Adrenal gland (tissue), 12 donors: ENCODE results near the gene EIF4E1B. TPM values are rescaled to one million over a fixed set of nuclear protein-coding genes. Genes with fewer than 3 reads are reported as not detected.

Experiments
- DNase-seq, 7 donors: peaks; one replicate each; pipeline ENCODE4 v3.0.0-alpha.2; 2019 to 2020
- H3K27ac ChIP-seq, 5 donors: fragments of 200-600 bp; sonication (generic) in 4 of 5; 1 replicate in 3 of 5; 2 replicates in 2 of 5; pipeline versions ENCODE4 v1.5.1 to v1.8.0; 2016 to 2020; ENCODE audit warnings: mild to moderate bottlenecking in 1 of 5
- H3K27me3 ChIP-seq: fragments of 200-600 bp; 2 replicates; pipeline ENCODE4 v1.8.0; 2021
- H3K36me3 ChIP-seq, 2 donors: fragments of 200-600 bp; replicated peaks in 1 of 2; 1 replicate in 1 of 2; 2 replicates in 1 of 2; pipeline versions ENCODE4 v1.5.1 to v1.8.0; 2018 to 2022
- H3K4me1 ChIP-seq, 2 donors: fragments of 200-600 bp; replicated peaks in 1 of 2; 1 replicate in 1 of 2; 2 replicates in 1 of 2; pipeline versions ENCODE4 v1.5.1 to v1.8.0; 2018 to 2021
- H3K4me3 ChIP-seq, 4 donors: fragments of 200-600 bp; sonication (generic) in 3 of 4; one replicate each; pipeline ENCODE4 v1.5.1; 2016 to 2018
- H3K9me3 ChIP-seq, 3 donors: fragments of 200-600 bp; sonication (generic) in 1 of 3; replicated peaks in 1 of 3; 1 replicate in 2 of 3; 2 replicates in 1 of 3; pipeline versions ENCODE4 v1.5.1 to v1.8.0; 2016 to 2021
- CTCF ChIP-seq, 6 experiments: fragments of 450-650 bp in 4 of 6; fragments of 200-600 bp in 2 of 6; sonication (generic) in 1 of 6; IDR thresholded peaks; 1 replicate in 5 of 6; 2 replicates in 1 of 6; pipeline versions ENCODE4 v1.5.1 to v1.8.0; 2016 to 2021; ENCODE audit warnings: antibody characterized with exemption in 6 of 6, mild to moderate bottlenecking in 2 of 6, moderate library complexity in 1 of 6
- POLR2A ChIP-seq, 2 donors: fragments of 450-650 bp; IDR thresholded peaks; one replicate each; pipeline ENCODE4 v1.6.1; 2017; ENCODE audit warnings: antibody characterized with exemption in 2 of 2, mild to moderate bottlenecking in 2 of 2, moderate library complexity in 1 of 2
- WGBS, 4 donors: extraction: QIAGEN DNeasy Blood & Tissue Kit in 2 of 4; methylation state at CpG; one replicate each; pipeline versions ENCODE4 v1.1.5 to v1.1.7; 2013 to 2017; 5-methylcytosine and 5-hydroxymethylcytosine counted together
- intact Hi-C, 2 donors: fragments of 100-400 bp; cut with DNase I; formaldehyde crosslinking; loops; one replicate each; pipeline versions ENCODE4 v1.14.1 to v1.15.0; 2022 to 2023
- polyA plus RNA-seq, 3 donors: library from polyadenylated mRNA; stranded (reverse); fragments of 200-250 nt in 2 of 3; fragments of 350-450 nt in 1 of 3; fragmentation: Illumina TruSeq in 1 of 3; extraction: RNeasy Lipid Tissue Mini Kit (QIAGEN cat#74804) in 1 of 3; gene quantifications; one replicate each; pipeline ENCODE4 v1.2.3, GENCODE V29; 2013 to 2014
- total RNA-seq, 9 donors: library from RNA; depleted of rRNA in 4 of 9; stranded (reverse); fragments of >200 nt in 4 of 9; fragments of 120-200 nt in 1 of 9; fragmentation: NEBNext Ultra II Directional in 1 of 9; extraction: Animal tissue kit (Norgen Biotek cat#: 25700) in 1 of 9; gene quantifications; one replicate each; pipeline versions ENCODE4 v1.1.0 to v1.2.4, GENCODE V29; 2013 to 2023
- donor health status: healthy with polysubstance abuse.
- donor health status: Bipolar disorder and iron deficiency.
- donor health status: DM: yes; HTN: yes; CAD: no.
- donor health status: DM: no; HTN: no; CAD: no.
- donor health status: DM: no; HTN: no; CAD: no.
- donor health status: DM: yes; HTN: yes; CAD: no.

EIF4E1B gene
- total and polyA plus RNA-seq, 12 donors = 0.24 to 0.44 (median 0.28) TPM; not detected in 7

GRCh38 chr5:176620333-176620981 lies 10.0 kb upstream of the EIF4E1B start:
- Histone ChIP-seq H3K27me3 (peaks cover 33% of the 10 kb centered on the region), H3K27ac (no peak overlapping the region), H3K4me1 (peaks cover 0 to 16% of the 10 kb centered on the region in 2 donors), H3K36me3 (no peaks in the 10 kb centered on the region), H3K9me3 (no peaks in the 10 kb centered on the region), H3K4me3 (no peak overlapping the region)
- TF ChIP-seq POLR2A (IDR thresholded peaks at IDR 0.05) (no peak), CTCF (IDR thresholded peaks at IDR 0.05) (no peak)
- intact Hi-C loops = no loop called here
- WGBS, 4 donors = 5 to 12% (median 10%) methylated on average over 29 to 32 of the region's 32 CpGs
- peak in 1 of 7 donors; percentile 32 for DNase-seq

GRCh38 chr5:176621661-176622079 lies 8.8 kb upstream of the EIF4E1B start:
- intact Hi-C loops = no loop called here
- H3K27me3 ChIP-seq = peaks cover 33% of the 10 kb centered on the region
- peak in 1 of 7 donors; percentile 80 for DNase-seq

GRCh38 chr5:176624142-176624541 lies 6.3 kb upstream of the EIF4E1B start:
- 67 to 81% (median 75%) methylated on average over 4 of the region's 4 CpGs for WGBS, 4 donors
- no peak for DNase-seq
- peaks cover 23% of the 10 kb centered on the region for H3K27me3 ChIP-seq
- H3K36me3 ChIP-seq = no peaks in the 10 kb centered on the region
- TF ChIP-seq CTCF (IDR thresholded peaks at IDR 0.05) = no peak
- TF ChIP-seq POLR2A (IDR thresholded peaks at IDR 0.05) = no peak
- intact Hi-C loops = no loop called here
- H3K27ac ChIP-seq = no peak overlapping the region
- H3K4me1 ChIP-seq = peaks cover 0 to 16% of the 10 kb centered on the region in 2 donors
- H3K4me3 ChIP-seq = no peak overlapping the region
- no peaks in the 10 kb centered on the region for H3K9me3 ChIP-seq

More at GRCh38 chr5:176621661-176622079, 8.8 kb upstream of the EIF4E1B start:
- Histone ChIP-seq H3K4me1 (peaks cover 0 to 16% of the 10 kb centered on the region in 2 donors), H3K4me3 (no peak overlapping the region), H3K27ac (no peak overlapping the region), H3K9me3 (no peaks in the 10 kb centered on the region), H3K36me3 (no peaks in the 10 kb centered on the region)
- WGBS, 4 donors = 54 to 100% (median 58%) methylated on average over 1 to 13 of the region's 13 CpGs
- TF ChIP-seq CTCF (IDR thresholded peaks at IDR 0.05) (no peak), POLR2A (IDR thresholded peaks at IDR 0.05) (no peak)

- TF ChIP-seq POLR2A (IDR thresholded peaks at IDR 0.05) (no peak), CTCF (IDR thresholded peaks at IDR 0.05) (no peak)
- 61 to 87% (median 72%) methylated on average over 7 to 9 of the region's 9 CpGs for WGBS, 4 donors
- H3K27me3 ChIP-seq = peaks cover 23% of the 10 kb centered on the region
- no peaks in the 10 kb centered on the region for H3K36me3 ChIP-seq
- H3K4me1 ChIP-seq = peaks cover 0 to 13% of the 10 kb centered on the region in 2 donors
- no peak overlapping the region for H3K4me3 ChIP-seq
- DNase-seq = no peak
- no peaks in the 10 kb centered on the region for H3K9me3 ChIP-seq
- intact Hi-C loops = no loop called here
- H3K27ac ChIP-seq = no peak overlapping the region
Observed at GRCh38 chr5:176624938-176625337, 5.5 kb upstream of the EIF4E1B start.
